Tibial artery (tissue), 4 donors: ENCODE results near the gene ELP4.

Experiments
- DNase-seq, 2 donors: peaks; one replicate each; pipeline ENCODE4 v3.0.0-alpha.2; 2019
- H3K27ac ChIP-seq, 2 donors: fragments of 200-600 bp; sonication (generic) in 1 of 2; 1 replicate in 1 of 2; 2 replicates in 1 of 2; pipeline ENCODE4 v1.5.1; 2018 to 2019; ENCODE audit warnings: mild to moderate bottlenecking in 1 of 2
- H3K27me3 ChIP-seq, 2 donors: fragments of 200-600 bp; sonication (generic) in 1 of 2; one replicate each; pipeline versions ENCODE4 v1.5.1 to v1.6.0; 2016 to 2019
- H3K36me3 ChIP-seq, 3 donors: fragments of 200-600 bp; sonication (generic) in 2 of 3; one replicate each; pipeline ENCODE4 v1.5.1; 2016 to 2019; ENCODE audit warnings: mild to moderate bottlenecking in 2 of 3
- H3K4me1 ChIP-seq, 4 donors: fragments of 200-600 bp; sonication (generic) in 2 of 4; 1 replicate in 3 of 4; 2 replicates in 1 of 4; pipeline ENCODE4 v1.5.1; 2016 to 2019
- H3K4me3 ChIP-seq, 2 donors: fragments of 200-600 bp; sonication (generic) in 1 of 2; 1 replicate in 1 of 2; 2 replicates in 1 of 2; pipeline ENCODE4 v1.5.1; 2018 to 2019; ENCODE audit warnings: mild to moderate bottlenecking in 2 of 2
- H3K9me3 ChIP-seq, 3 donors: fragments of 200-600 bp; sonication (generic) in 1 of 3; one replicate each; pipeline ENCODE4 v1.5.1; 2016 to 2019
- intact Hi-C: fragments of 100-400 bp; cut with DNase I; formaldehyde crosslinking; loops from one replicate; pipeline ENCODE4 v1.15.0; 2023; ENCODE audit warnings: low total_unique reads
- TF ChIP-seq, protein P1 (sequence below), 2 experiments: fragments of 200-600 bp in 1 of 2; fragments of 450-650 bp in 1 of 2; IDR thresholded peaks; one replicate each; pipeline ENCODE4 v1.5.1; 2017 to 2019; ENCODE audit warnings: antibody characterized with exemption in 2 of 2, mild to moderate bottlenecking in 1 of 2, moderate library complexity in 1 of 2

ELP4 gene

DNA sequence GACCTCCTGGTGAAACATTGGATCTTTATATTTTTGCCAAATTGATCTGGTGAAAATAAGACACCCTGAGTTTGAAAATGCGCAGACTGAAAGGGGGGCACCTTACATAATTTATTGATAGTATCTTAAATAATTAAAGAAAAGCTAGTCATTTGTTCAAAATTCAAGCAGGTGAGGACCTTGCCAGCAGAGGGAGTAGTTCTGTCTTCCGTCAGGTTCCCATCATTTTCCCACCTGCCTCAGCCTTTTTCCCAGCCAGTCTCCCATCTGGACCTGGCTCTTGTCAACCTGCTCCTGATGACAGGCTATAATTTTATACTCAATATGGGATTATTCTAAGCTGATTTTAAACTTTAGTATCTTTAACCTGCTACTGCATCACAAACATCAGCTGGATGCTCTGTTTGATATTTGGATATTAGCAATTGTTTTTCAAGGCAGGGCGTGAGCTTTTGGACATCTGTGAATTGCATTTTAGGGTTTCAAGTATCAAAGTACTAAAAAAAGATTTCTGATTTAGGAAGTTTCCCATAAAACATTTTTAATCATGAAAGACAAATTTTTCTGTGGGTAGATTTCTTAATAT, 132.0 kb downstream of the ELP4 start:
- TF ChIP-seq, protein P1, sequence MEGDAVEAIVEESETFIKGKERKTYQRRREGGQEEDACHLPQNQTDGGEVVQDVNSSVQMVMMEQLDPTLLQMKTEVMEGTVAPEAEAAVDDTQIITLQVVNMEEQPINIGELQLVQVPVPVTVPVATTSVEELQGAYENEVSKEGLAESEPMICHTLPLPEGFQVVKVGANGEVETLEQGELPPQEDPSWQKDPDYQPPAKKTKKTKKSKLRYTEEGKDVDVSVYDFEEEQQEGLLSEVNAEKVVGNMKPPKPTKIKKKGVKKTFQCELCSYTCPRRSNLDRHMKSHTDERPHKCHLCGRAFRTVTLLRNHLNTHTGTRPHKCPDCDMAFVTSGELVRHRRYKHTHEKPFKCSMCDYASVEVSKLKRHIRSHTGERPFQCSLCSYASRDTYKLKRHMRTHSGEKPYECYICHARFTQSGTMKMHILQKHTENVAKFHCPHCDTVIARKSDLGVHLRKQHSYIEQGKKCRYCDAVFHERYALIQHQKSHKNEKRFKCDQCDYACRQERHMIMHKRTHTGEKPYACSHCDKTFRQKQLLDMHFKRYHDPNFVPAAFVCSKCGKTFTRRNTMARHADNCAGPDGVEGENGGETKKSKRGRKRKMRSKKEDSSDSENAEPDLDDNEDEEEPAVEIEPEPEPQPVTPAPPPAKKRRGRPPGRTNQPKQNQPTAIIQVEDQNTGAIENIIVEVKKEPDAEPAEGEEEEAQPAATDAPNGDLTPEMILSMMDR (IDR thresholded peaks at IDR 0.05): no peak
- Histone ChIP-seq H3K27me3 (no peaks in the 10 kb centered on the region), H3K9me3 (no peaks in the 10 kb centered on the region), H3K4me3 (no peak overlapping the region), H3K27ac (no peak overlapping the region), H3K4me1 (peaks cover 0 to 8% (median 3%) of the 10 kb centered on the region in 4 donors), H3K36me3 (no peaks in the 10 kb centered on the region)
- intact Hi-C loops: no loop called here
- no peak for DNase-seq

DNA sequence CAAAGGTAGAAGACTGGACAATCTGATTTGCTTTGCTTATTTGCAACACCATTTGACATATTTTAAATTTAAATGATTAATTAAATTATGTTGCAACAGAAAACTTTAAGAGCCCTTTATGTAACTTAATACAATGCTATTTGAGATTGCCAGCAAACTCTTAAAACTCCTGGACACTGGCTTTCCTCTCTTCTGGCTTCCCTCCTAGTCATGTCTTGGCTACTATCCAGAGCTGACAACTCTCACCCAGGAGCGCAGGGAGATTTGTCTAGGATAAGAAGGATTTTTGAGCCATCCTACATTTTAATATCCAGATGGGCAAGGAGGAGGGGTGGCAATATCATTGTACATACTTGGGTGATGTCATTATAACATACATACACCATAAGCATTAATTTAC, 134.3 kb downstream of the ELP4 start:
- intact Hi-C loops: no loop called here
- DNase-seq: no peak

DNA sequence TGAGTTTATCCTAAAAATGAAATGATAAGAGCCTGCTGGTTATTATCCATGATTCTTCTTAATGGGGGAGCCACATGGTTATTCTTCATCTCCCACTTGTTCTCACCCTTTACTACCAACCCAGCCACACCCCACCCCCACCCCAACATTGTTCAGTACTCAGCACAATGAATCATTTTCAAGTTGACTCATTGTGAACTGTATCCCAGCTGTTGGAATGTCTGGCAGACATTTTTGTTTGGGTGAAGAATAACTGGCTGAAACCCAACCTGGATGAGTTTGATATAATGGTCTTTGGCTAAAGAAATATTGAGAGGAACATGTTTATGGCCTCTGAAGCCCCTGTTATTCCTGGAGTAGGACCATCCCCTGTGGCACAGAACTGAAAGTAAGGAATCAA, 136.2 kb downstream of the ELP4 start:
- TF ChIP-seq, protein P1 (IDR thresholded peaks at IDR 0.05): no peak
- H3K27me3 ChIP-seq: no peaks in the 10 kb centered on the region
- H3K27ac ChIP-seq: no peak overlapping the region
- no peaks in the 10 kb centered on the region for H3K9me3 ChIP-seq
- no peak overlapping the region for H3K4me3 ChIP-seq
- DNase-seq: no peak
- peaks cover 0 to 8% (median 3%) of the 10 kb centered on the region in 4 donors for H3K4me1 ChIP-seq
- intact Hi-C loops: no loop called here
- H3K36me3 ChIP-seq: peaks cover 0 to 6% (median 3%) of the 10 kb centered on the region in 3 donors

More for the DNA sequence above, 134.3 kb downstream of the ELP4 start:
- Histone ChIP-seq H3K9me3 (no peaks in the 10 kb centered on the region), H3K36me3 (peaks cover 0 to 6% (median 3%) of the 10 kb centered on the region in 3 donors), H3K27me3 (no peaks in the 10 kb centered on the region), H3K27ac (no peak overlapping the region), H3K4me1 (peaks cover 0 to 8% (median 3%) of the 10 kb centered on the region in 4 donors), H3K4me3 (no peak overlapping the region)
- TF ChIP-seq, protein P1 (IDR thresholded peaks at IDR 0.05): no peak

DNA sequence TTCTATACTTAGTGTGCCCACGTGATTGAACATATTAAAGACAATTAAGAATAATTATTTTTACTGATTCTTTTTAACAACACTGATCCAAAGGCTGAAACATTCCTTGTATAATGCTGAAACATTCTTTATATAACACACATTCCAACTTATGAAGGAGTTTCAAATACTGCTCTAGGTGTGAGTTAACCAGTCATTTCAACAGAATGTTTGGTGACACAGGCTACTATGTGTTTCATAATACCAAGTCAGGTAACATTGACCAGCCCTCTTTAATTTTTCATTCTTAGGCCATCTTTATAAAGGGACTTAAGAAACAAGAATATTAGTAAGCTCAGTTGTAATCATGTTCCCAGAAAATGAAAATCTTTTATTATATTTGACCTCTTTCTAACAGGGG, 136.6 kb downstream of the ELP4 start:
- no peak for DNase-seq
- peaks cover 0 to 6% (median 3%) of the 10 kb centered on the region in 3 donors for H3K36me3 ChIP-seq
- intact Hi-C loops: no loop called here
- H3K9me3 ChIP-seq: no peaks in the 10 kb centered on the region
- H3K4me3 ChIP-seq: no peak overlapping the region
- H3K27me3 ChIP-seq: no peaks in the 10 kb centered on the region
- H3K4me1 ChIP-seq: peaks cover 0 to 8% (median 3%) of the 10 kb centered on the region in 4 donors
- TF ChIP-seq, protein P1 (IDR thresholded peaks at IDR 0.05): no peak
- no peak overlapping the region for H3K27ac ChIP-seq

DNA sequence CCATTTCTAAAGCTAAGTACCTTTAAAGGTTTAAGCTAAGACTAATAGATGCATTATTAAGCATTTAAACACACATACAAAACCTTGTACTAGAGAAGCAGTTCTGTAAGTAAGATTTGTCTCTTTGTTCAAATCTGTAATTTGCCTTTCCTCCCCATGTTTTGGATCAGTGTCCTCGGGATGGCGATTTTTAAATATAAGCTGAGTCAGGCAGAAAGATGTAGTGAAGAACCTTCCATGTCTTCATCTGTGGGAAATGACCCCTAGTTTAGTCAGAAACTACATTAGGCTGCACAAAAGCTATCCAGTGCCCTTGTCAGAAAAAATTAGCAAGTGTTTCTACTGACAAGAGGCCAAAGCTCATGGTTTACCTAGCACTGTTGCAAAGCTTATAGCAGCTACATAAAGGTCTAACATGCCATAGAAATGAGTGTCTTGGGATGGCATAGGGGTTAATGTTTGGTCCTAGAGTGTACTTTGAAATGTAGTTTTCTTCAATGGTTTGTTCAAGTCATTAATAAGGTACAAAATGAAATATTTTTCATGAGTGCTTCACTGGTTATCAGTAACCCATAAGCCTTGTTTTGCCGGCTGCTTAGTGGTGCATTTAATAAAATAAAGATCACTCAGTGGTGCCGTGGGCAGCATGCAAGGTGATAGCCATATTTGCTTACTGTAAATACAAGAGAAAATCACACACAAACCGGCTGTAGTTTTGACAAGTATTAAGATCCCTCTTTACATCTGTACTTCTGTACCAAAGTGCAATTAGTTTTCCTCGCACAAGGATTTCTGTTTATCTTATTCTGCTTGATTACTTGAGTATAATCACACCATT, 139.8 kb downstream of the ELP4 start:
- H3K4me1 ChIP-seq: peaks cover 0 to 8% (median 3%) of the 10 kb centered on the region in 4 donors
- H3K27ac ChIP-seq: no peak overlapping the region
- intact Hi-C loops: no loop called here

More for the DNA sequence above, 139.8 kb downstream of the ELP4 start:
- TF ChIP-seq, protein P1 (IDR thresholded peaks at IDR 0.05): no peak
- Histone ChIP-seq H3K9me3 (no peaks in the 10 kb centered on the region), H3K4me3 (no peak overlapping the region), H3K36me3 (peaks cover 0 to 6% (median 3%) of the 10 kb centered on the region in 3 donors), H3K27me3 (no peaks in the 10 kb centered on the region)
- no peak for DNase-seq
